GM21390 (cell line): ENCODE measurements around the gene DIS3L.
"Not testable (repeated sequence)": the region's sequence is repeated elsewhere in the genome, so short reads cannot be mapped to it uniquely, and the experiment has no call there.

Experiments used
- ATAC-seq: cut with Tn5 transposase; IDR thresholded peaks from one replicate; pipeline ENCODE4 v1.9.1; 2021; ENCODE audit not compliant: unreplicated experiment

Gene DIS3L

DNA sequence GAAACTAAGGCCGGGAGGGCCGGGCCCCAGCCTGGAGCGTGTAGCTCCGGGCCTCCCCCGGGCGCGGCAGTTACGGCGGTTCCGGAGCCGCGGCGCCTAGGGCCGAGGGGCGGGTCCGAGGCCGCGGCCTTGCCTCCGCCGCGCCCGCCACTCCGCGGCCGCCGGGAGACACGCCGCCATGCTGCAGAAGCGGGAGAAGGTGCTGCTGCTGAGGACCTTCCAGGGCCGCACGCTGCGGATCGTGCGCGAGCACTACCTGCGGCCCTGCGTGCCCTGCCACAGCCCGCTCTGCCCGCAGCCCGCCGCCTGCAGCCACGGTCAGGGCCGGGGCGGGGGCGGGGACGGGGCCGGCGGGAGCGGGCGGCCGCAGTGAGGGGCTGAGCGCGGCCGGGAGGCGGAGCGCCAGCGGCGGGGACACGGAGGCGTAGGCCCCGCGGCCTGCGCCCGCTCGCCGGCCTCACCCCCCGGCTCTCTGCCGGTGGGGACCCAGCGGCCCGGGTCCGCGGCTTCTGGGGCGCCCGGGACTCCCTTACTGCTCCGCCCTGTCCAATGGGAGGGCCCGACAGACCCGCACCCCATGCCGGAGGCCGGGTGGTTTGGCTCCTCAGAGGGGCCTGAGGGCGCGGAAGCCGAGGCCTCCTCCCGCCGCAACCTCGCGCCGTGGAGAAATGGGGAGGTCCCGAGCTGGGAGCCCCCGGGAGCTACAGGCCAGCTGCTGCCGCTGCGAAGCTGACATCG is at the start of gene DIS3L:
DIS3L (plus strand) TSS at position 150 of the 738 bp plus-strand sequence; CDS start at position 179, 29 bp downstream.
- peak; percentile 64 for ATAC-seq

DNA sequence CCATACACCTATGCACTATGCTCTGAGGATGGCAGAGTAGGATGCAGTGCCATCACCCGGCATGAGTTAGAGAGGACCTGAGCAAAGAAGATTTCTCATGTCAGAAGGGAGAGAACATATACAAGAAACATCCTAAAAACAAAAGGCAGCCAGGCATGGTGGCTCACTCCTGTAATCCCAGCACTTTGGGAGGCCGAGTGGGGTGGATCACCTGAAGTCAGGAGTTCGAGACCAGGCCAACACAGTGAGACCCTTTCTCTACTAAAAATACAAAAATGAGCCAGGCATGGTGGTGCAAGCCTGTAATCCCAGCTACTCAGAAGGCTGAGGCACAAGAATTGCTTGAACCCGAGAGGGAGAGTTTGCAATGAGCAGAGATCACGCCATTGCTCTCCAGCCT is 47.5 kb upstream of the DIS3L start:
- ATAC-seq, result not testable (repeated sequence)

DNA sequence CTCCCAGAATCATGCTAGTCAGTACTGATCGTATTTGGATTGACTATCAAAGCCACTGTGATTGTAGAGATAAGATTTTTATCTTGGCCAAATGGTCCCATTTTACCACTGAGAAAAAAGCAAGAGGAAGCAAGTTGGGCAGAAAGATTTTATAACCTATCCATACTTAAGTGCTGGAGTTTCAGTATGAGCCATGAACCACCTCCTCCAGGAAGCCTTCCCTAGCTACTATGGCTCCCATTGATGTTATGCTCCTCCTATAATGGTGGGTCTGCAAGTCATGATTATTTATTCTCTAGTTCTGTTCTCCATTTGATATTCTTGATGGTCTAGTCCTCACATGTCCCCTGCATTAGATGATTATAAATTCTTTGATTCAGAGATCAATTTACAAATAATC is 46.4 kb upstream of the DIS3L start:
- ATAC-seq, result no peak

DNA sequence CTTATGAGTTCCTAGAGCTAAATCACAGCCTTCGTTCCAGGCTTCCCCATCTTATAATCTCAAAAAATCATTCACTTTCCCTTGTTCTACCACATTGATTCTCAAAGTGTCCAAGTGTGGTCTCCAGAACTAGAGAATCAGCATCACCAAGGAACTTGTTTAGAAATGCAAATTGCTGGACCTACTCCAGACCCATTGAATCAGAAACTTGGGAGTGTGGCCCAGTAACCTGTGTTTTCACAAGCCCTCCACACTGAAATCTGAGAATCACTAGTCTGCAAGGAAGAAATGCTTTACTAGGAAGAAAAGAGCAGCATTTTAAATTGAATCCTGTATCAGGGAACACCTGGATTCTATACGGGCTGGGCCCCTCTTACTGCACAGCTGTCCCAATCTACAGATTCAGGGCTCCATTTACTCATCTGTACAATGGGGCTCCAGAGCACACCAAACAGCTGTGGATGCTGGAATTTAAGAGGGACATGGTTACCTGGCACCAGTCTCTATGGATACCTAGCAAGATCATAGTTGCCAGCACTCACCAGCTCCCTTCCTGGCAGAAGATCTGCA is 43.7 kb upstream of the DIS3L start:
- ATAC-seq, result no peak

DNA sequence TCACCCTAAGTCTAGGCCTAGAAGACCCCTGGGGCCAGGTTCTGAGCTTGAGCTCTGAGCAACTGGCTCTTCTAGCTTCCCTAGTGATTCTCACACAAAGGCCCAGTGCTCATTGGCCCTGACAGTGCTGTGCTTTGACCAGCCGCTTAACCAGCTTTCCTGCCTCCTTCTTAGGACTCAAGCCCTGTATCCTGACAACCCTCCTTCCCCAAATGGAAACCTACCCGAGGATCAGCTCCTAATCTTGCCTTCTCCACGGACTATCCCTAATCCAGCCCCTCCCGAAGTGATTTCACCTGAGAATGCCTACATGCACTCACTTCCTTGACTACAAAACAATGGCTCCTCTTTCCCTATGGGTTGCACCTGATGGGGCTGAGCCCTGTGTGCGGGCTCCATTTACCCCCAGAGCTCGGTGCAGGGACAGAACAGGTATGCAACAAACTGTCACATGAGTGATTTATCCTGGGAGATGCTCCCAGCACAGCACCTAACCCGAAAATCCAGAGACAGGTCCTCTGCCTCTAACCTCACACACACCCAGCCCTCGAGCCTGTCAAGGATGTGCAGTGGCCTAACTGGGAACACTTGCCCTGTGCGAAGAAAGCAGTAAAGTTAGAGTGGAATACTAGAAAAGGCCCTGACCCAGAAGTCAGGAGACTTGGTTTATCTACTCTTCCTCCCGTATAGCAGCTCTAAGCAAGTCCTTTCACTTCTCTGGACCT is 42.1 kb upstream of the DIS3L start:
- no peak for ATAC-seq

DNA sequence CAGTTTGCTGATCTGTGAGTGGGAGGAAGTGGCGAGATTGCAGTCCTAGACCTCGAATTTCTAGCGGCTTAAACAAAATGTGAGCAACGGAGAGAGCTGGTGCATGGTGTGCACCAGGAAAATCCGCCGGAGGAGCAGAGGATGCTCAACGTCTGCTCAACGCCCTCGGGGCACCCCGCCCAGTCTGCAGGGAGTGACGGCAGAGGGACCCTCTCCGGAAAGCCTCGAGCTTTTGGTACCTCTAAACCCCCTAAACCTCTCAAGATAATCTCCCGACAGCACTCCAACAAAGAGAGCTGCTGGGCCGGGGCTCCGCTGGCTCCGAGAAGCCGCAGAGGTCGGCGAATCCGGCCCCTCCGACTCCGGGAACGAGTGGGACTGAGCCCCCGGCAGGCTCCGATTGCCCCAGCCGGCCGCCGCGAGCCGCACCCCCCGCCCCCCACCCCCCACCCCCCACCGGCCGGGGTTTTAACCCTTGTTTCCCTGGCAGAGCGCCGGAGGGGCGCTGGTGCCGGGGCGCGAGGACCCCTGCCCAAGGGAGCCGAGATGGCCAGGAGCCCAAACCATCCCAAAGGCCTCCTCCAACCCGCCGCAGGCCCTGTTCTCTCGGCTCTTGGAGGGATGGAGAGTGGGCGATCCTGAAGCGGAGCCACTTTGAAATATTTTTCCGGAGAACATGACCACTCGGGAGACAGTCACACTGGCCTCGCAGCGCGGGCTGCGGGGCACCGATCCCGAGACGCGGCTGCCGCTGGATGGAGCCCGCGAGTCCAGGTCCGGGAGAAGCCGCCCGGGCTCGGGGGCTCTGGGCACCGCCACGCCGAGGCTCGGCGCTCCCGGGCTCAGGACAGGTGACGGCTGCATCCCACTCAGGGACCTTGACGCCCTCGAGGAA is 41.3 kb upstream of the DIS3L start:
- no peak for ATAC-seq

DNA sequence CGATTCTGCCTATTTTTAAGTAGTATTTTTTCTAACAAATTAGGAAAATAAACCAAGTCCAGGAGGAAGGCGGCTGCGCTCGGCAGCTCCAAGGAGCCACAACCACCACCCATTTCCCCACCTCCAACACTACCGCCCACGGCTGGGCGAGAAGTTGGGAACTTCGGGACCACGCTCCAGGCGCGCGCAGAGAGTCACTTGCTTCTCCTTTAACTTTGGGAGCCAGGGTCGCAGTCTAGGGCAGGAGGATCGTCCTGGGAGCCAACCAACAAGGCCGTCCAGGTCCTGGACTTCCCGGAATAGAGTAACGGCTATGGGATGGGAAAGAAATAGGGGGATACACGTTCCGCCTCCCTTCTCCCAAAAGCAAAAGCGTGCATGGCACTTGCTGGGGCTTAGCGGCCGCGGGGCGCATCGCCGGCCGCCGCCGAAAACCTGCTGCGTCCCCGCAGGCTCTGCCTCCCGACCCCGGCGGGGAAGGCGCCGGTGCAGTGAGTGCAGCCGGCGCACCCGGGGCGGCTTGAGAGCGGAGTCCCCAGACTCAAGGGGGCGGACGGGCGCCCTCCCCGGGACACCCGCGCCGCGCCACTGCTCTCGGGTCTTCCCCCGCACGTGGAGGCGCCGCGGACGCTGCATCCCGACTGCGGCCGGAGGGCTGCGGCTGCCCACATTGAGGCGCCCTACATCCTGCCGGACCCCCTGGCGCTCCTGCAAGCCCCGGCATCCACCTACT is 40.5 kb upstream of the DIS3L start:
- no peak for ATAC-seq

DNA sequence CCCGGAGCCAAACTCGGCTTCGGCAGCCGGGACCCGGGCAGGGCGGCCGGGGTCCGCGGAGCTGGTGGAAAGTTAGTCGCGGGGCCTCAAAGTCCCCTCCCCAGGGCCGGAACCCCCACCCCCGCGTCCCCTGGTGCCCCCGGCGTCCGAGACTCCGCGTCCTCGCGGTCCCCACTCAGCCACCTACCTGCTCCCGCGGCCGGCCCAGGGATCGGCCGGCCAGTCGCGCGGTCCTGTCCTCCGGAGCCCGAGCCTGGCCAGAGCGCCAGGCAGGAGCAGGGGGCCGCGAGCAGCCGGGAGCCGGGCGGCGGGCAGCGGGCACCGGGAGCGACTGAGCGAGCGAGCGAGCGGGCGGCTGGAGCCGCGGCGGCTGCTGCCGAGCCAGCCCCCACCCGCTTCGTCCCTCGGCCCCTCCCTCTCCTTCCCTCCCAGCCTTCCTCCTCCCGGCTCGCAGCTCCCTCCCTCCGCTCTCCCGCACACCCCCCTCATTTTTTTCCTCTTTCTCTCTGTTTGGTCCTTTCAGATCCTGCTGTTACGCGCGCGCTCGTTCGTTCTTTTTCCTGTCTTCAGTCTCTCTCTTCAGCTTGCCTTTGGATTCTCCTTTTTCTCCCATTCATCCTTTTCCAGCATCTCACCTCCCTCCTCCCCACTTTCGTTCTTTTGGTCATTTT is 39.8 kb upstream of the DIS3L start, which contains the start of gene MEGF11:
MEGF11 (minus strand) TSS at position 333 of the 671 bp plus-strand sequence. CDS start 125,347 bp downstream, outside the sequence.
- ATAC-seq, result no peak

DNA sequence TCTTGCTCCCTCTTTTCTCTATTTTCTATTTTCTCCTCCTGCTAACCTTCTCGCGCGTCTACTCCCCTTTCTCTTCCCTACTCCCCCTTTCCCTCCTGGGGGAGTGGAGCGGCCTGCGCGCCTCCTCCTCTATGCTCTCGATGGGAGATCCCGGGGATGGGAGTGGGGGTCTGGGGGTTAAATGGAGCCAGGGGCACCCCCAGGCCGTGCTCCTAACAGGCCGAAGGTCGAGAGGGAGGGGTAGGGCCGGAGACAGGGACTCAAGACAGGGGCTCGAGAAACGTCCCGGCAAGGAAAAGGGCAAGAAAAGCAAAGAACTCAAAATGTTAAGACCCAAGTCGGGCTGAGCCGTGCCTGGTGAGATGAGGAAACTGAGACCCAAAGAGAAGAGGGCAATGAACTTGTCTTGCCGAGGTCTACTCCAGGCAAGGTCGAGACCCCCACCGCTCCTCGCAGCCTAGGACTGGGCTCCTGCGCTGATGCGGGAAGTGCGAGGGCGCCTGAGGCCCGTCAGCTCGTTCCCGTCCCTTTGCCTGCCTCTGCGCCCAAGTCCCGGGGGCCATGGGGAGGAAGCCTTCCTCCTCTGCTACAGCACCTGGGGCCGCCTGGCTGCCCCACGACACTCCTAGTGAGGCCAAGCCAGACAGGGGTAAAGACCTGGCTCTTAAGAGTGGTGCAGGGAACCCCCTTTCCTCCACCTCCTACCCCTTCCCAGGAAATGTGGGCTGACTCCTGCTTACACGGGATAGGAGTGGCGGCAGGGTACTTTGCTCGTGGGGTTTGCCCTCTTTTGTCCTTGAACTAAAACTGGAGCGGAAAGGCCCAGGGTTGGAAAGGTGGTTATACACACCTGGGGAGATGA is 39.0 kb upstream of the DIS3L start:
- ATAC-seq, result no peak

DNA sequence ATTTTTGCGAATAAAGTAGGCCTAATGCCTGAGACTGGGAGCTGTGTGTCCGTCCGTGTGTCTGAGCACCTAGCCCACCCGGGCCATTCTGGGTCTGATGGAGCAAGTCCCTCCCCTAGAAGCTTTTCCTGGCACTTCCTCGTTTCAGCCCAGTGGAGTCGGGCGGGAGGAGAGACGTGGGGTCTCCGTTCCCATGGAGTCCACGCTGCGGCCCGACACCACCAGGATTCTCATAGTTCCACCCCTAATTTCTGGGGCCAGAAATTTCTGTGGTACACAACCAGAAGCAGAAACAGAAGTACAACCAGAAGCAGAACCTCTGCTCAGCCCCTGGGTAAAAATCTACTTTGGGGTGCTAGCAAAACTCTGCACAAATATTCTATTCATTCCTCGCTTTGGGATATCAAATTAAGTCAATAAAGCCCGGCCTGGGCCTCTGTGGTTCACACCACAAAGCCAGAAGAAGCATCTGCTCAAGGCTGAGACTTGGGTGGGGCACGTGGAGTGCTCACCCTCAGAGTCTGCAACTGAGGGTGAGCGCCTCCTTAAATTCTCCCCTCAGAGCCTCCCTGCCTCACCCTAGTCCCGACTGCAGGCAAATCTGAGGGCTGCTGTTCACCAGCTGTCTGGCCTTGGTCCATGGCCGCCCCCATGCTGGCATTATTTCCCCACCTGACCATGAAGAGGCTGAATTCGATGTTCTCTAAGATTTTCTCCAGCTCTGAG is 38.3 kb upstream of the DIS3L start:
- no peak for ATAC-seq

DNA sequence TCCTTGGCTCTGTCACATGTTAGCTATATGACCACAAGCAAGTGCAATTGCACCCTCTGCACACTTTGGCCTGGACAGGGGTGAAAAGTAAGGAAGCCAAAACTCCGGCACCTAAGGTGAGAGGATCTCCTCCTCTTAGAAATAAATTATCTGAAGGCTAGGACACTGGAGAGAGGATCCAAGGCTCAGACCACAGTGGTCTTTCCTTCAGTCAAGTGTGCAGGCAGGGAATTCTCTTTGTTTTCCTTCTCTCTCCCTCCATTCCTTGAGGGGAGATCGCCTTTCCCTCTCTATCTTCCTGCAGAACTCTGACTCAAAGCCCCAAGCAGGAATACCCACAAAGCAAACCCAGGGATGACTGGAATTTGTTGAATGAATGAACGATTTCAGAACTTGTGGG is 36.7 kb upstream of the DIS3L start:
- ATAC-seq, result no peak

DNA sequence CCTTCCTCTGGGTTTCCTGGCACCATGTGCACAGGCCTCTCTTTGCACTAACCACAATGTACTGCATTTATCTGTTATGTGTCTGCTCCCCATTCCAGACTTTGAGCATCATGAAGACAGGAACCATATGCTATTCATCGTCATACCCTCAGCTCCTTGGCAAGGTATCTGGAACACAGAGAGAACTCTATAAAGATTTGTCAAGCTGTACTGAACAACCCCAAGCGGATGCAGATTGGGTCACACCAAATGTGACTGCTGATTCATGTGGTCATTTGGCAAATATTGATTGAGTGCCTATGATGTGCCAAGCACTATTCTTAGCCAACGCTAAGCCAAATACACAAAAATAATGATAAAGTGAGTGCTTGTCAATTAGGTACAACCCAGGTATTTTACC is 32.3 kb upstream of the DIS3L start:
- ATAC-seq, result no peak

DNA sequence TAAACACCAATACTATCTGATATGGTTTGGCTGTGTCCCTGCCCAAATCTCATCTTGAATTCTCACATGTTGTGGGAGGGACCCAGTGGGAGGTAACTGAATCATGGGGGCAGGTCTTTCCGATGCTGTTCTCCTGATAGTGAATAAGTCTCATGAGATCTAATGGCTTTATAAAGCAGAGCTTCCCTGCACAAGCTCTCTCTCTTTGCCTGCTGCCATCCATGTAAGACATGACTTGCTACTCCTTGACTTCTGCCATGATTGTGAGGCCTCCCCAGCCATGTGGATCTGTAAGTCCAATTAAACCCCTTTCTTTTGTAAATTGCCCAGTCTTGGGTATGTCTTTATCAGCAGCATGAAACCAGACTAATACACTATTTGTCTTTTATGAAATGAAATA is 30.5 kb upstream of the DIS3L start:
- not testable (repeated sequence) for ATAC-seq

DNA sequence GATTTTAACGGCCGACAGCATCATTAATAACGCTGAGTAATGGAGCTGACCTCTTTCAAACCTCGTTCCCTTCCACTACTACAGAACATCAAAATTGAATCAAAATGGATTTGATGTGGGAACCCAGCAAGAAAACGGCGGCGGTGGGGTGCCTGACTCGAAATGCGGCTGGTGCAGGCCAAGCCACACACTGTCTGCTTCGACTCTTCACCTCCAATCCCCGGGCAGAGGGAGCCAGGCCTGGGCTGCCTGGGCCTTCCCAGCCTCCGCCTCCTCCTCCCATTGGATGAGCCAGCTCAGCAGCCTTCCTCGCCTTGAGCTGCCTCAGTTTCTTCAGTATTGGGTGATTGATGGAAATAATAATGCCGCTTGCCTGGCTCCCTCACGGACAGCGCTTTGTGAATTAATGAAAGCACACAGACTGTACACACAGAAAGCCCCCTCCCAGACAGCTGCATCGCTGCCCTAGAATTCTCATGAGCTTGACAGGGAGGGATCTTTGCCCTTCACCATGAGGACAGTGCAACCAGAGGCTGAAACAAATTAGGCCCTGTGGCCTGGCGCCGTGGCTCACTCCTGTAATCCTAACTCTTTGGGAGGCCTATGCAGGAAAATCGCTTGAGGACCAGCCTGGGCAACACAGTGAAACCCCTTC is 28.4 kb upstream of the DIS3L start:
- no peak for ATAC-seq

DNA sequence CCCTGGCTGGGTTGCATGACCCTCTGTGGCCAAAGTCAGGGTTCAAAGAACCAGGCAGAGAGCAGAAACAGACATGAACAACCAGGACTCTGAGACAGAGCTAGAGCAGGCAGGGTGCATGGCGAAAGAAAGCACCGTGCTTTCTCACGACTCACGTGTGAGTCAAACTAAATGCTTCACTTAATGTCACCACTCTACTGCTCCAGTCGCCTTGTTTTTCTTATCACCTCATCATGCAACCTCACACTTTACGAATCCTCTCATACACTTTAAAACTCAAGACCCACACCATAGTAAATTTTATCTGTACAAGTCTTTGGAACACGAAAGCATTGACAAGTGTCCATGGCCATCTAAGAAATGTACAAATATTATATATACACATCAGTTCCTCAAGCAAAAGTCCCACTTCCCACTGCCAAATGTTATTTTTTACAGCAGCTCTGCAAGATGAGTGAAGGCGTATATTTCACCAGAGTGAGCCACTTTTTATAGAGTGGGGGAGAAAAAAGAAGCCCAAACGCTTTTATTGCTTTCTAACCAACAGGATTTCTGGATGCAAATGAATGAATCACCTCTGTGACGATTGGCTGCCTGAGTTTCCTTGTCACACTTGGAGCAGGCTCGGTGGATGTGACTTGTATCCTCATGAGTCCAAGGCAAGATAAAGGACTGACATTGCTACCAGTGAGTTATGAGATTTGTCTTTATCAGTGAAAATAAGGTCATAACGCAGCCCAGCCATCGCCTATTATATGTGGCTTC is 23.9 kb upstream of the DIS3L start:
- ATAC-seq, result no peak

DNA sequence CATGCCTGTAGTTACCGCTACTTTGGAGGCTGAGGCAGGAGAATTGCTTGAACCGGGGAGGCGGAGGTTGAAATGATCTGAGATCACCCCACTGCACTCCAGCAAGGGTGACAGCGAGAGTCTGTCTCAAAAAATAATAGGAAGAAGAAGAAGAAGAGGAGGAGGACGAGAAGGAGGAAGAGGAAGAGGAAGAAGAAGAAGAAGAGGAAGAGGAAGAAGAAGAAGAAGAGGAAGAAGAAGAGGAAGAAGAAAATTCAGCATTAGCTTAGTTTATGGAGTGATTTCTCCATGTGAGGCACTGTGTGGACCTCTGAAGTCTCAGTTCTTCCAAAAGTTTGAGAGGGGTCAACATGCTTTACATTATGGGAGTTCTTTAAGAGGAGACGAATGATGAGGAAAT is 22.4 kb upstream of the DIS3L start:
- ATAC-seq, result no peak

DNA sequence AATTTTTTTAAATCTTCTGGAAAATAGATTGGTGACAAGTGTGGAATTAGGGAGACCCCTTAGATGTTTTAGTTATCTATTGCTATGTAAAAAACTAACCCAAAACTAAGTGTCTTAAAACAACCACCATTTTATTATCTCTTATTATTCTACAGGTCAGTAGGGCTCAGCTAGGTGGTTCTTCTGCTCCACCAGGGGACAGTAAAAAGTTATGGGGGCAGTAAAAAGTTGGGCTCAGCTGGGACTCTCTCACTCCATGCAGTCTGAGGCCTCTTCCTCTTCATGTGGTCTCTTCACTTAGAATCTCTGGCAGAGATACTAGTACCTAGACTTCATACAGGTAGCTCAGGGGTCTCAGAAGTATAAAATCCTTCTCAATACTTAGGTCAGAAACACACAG is 18.0 kb upstream of the DIS3L start:
- no peak for ATAC-seq
